ENCODE results near the gene IPO5.

The IPO5 gene

GRCh38 chr13:97921176-97921816 is 32.2 kb upstream of the IPO5 start:
- TF ChIP-seq, protein P1, sequence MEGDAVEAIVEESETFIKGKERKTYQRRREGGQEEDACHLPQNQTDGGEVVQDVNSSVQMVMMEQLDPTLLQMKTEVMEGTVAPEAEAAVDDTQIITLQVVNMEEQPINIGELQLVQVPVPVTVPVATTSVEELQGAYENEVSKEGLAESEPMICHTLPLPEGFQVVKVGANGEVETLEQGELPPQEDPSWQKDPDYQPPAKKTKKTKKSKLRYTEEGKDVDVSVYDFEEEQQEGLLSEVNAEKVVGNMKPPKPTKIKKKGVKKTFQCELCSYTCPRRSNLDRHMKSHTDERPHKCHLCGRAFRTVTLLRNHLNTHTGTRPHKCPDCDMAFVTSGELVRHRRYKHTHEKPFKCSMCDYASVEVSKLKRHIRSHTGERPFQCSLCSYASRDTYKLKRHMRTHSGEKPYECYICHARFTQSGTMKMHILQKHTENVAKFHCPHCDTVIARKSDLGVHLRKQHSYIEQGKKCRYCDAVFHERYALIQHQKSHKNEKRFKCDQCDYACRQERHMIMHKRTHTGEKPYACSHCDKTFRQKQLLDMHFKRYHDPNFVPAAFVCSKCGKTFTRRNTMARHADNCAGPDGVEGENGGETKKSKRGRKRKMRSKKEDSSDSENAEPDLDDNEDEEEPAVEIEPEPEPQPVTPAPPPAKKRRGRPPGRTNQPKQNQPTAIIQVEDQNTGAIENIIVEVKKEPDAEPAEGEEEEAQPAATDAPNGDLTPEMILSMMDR (IDR thresholded peaks at IDR 0.05), result no peak

DNA sequence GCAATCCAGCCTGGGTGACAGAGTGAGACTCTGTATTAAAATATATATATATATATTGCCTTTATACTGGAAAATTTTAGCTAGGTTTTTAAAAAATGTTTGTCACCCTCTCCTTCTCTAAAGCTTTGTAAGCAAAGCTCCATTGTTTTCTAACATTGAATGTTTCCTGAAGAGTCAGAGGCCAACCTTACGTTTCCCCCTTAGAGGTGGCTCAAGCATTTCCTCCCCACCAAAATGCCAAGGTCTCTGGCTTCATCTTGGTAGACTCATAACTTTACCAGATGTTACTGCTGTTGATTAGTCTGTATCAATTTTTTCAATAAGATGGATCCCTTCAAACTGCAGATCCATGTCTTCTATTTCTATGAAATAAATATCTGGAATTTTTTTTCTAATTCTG is 25.2 kb upstream of the IPO5 start:
- TF ChIP-seq, protein P1 (IDR thresholded peaks at IDR 0.05), result no peak

DNA sequence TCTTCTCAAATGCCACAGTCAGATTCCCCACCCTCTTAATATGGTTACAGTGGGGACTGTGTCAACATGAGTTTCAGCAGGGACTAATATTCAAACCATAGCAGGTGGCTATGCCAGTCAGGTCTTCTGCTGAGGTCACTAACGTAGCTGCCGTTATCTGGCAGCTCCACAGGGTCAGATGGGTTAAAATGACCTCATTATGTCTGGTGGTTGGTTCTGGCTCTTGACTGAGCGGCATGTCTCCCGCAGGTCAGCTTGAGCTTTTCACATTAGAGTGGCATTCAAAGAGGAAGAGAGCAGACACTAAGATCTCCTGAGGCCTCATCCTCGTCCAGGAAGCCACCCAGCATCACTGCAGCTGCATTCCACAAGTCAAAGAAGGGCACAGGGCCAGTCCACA is 21.4 kb upstream of the IPO5 start:
- TF ChIP-seq, protein P1 (IDR thresholded peaks at IDR 0.05), result no peak

DNA sequence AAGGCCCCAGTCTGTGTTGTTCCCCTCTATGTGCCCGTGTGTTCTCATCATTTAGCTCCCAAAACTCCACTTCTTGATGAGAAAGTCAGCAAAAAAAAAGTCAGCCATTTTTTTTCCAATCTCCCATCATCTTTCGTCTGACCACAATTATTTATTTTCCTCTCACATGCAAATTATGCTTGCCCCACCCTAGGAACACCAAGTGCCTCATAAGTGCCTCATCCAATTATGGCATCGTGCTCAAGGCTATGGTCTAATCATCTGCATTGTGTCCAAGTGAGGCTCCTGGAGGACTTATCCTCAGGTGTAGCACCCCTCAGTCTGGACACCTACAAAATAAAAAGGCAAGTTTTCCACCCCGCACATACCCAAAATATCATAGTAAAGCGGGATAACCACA is 20.8 kb upstream of the IPO5 start:
- TF ChIP-seq, protein P1 (IDR thresholded peaks at IDR 0.05), result no peak

- TF ChIP-seq, protein P1 (IDR thresholded peaks at IDR 0.05), result no peak
Measured at GRCh38 chr13:97933776-97934175, 19.7 kb upstream of the IPO5 start.

- TF ChIP-seq, protein P1 (IDR thresholded peaks at IDR 0.05), result no peak
Measured at GRCh38 chr13:97934590-97934989, 18.9 kb upstream of the IPO5 start.

GRCh38 chr13:97935071-97935470 is 18.4 kb upstream of the IPO5 start:
- TF ChIP-seq, protein P1 (IDR thresholded peaks at IDR 0.05), result no peak

DNA sequence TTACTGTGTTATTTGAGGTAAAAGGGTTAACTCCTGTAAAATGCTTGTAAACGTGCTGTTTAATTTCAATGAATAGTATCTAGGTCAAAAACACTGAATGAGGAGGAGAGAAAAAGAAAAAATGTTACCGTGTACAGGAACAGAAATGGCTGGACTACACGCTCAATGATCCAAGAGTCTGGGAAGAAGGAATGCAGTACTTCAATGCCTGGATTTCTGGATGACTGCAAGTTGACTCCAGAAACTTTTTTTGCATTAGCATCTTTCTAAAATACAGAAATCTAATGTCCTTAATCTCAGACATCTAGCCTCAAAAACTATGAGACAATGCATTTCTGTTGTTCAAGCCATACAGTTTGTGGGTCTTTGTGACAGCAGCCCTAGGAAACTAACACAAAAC is 17.4 kb upstream of the IPO5 start:
- TF ChIP-seq, protein P1 (IDR thresholded peaks at IDR 0.05), result no peak
